Peyer's patch (tissue), 4 donors: ENCODE measurements around the gene UBASH3B. TPM values are rescaled to one million over a fixed set of nuclear protein-coding genes. Genes with fewer than 3 reads are reported as not detected.

Source experiments
- DNase-seq, 3 donors: peaks; one replicate each; pipeline ENCODE4 v3.0.0-alpha.2; 2017 to 2019
- H3K27ac ChIP-seq, 4 donors: fragments of 200-600 bp; sonication (generic); one replicate each; pipeline ENCODE4 v1.5.1; 2016 to 2019
- H3K27me3 ChIP-seq, 2 donors: fragments of 200-600 bp; sonication (generic); one replicate each; pipeline ENCODE4 v1.5.1; 2019
- H3K36me3 ChIP-seq, 3 donors: fragments of 200-600 bp; sonication (generic); one replicate each; pipeline ENCODE4 v1.5.1; 2016 to 2019
- H3K4me1 ChIP-seq, 4 donors: fragments of 200-600 bp; sonication (generic); one replicate each; pipeline ENCODE4 v1.5.1; 2016 to 2019
- H3K4me3 ChIP-seq, 4 donors: fragments of 200-600 bp; sonication (generic); 1 replicate in 3 of 4; 2 replicates in 1 of 4; pipeline ENCODE4 v1.5.1; 2016 to 2019; ENCODE audit warnings: mild to moderate bottlenecking in 1 of 4
- H3K9me3 ChIP-seq, 4 donors: fragments of 200-600 bp; sonication (generic); one replicate each; pipeline ENCODE4 v1.5.1; 2016 to 2019; ENCODE audit warnings: mild to moderate bottlenecking in 1 of 4
- POLR2A ChIP-seq, 2 donors: fragments of 450-650 bp; IDR thresholded peaks; one replicate each; pipeline ENCODE4 v1.5.1; 2017; ENCODE audit warnings: antibody characterized with exemption in 2 of 2, mild to moderate bottlenecking in 2 of 2, moderate library complexity in 2 of 2
- total RNA-seq, 4 donors: library from RNA; depleted of rRNA; stranded (reverse); fragments of >200 nt; gene quantifications; one replicate each; pipeline ENCODE4 v1.1.0, GENCODE V29; 2016
- TF ChIP-seq, protein P1 (sequence below), 6 experiments: fragments of 450-650 bp in 4 of 6; fragments of 200-600 bp in 2 of 6; sonication (generic) in 1 of 6; IDR thresholded peaks; one replicate each; pipeline ENCODE4 v1.5.1; 2017 to 2019; ENCODE audit warnings: antibody characterized with exemption in 6 of 6, mild to moderate bottlenecking in 3 of 6, moderate library complexity in 1 of 6

The UBASH3B gene
- total RNA-seq, 4 donors from 2014 or later = 2.3 to 14.9 (median 5.2) TPM

- Histone ChIP-seq H3K27ac (no peak overlapping the region), H3K9me3 (no peaks in the 10 kb centered on the region), H3K4me1 (peaks cover 0 to 20% (median 2%) of the 10 kb centered on the region in 4 donors), H3K36me3 (no peaks in the 10 kb centered on the region), H3K4me3 (no peak overlapping the region), H3K27me3 (no peaks in the 10 kb centered on the region)
- TF ChIP-seq, protein P1, sequence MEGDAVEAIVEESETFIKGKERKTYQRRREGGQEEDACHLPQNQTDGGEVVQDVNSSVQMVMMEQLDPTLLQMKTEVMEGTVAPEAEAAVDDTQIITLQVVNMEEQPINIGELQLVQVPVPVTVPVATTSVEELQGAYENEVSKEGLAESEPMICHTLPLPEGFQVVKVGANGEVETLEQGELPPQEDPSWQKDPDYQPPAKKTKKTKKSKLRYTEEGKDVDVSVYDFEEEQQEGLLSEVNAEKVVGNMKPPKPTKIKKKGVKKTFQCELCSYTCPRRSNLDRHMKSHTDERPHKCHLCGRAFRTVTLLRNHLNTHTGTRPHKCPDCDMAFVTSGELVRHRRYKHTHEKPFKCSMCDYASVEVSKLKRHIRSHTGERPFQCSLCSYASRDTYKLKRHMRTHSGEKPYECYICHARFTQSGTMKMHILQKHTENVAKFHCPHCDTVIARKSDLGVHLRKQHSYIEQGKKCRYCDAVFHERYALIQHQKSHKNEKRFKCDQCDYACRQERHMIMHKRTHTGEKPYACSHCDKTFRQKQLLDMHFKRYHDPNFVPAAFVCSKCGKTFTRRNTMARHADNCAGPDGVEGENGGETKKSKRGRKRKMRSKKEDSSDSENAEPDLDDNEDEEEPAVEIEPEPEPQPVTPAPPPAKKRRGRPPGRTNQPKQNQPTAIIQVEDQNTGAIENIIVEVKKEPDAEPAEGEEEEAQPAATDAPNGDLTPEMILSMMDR (IDR thresholded peaks at IDR 0.05) = no peak
- no peak for DNase-seq
These were observed 76.0 kb downstream of the UBASH3B start for GRCh38 chr11:122731500-122731913.

GRCh38 chr11:122732342-122733315, 77.1 kb downstream of the UBASH3B start:
- Histone ChIP-seq H3K36me3 (no peaks in the 10 kb centered on the region), H3K27me3 (no peaks in the 10 kb centered on the region), H3K9me3 (no peaks in the 10 kb centered on the region), H3K27ac (no peak overlapping the region), H3K4me3 (no peak overlapping the region), H3K4me1 (peaks cover 0 to 10% (median 2%) of the 10 kb centered on the region in 4 donors)
- DNase-seq = no peak
- TF ChIP-seq POLR2A (IDR thresholded peaks at IDR 0.05) = no peak
- TF ChIP-seq, protein P1 (IDR thresholded peaks at IDR 0.05) = no peak

- DNase-seq = no peak
- TF ChIP-seq, protein P1 (IDR thresholded peaks at IDR 0.05) = no peak
- no peak for TF ChIP-seq POLR2A (IDR thresholded peaks at IDR 0.05)
- H3K4me1 ChIP-seq = peaks cover 0 to 7% (median 2%) of the 10 kb centered on the region in 4 donors
These were observed 77.8 kb downstream of the UBASH3B start for GRCh38 chr11:122733318-122733717.

GRCh38 chr11:122734848-122735496, 79.5 kb downstream of the UBASH3B start:
- no peaks in the 10 kb centered on the region for H3K9me3 ChIP-seq
- no peak for DNase-seq
- peaks cover 0 to 7% (median 2%) of the 10 kb centered on the region in 4 donors for H3K4me1 ChIP-seq
- no peaks in the 10 kb centered on the region for H3K36me3 ChIP-seq
- H3K27ac ChIP-seq = no peak overlapping the region
- TF ChIP-seq, protein P1 (IDR thresholded peaks at IDR 0.05) = no peak
- TF ChIP-seq POLR2A (IDR thresholded peaks at IDR 0.05) = no peak
- no peaks in the 10 kb centered on the region for H3K27me3 ChIP-seq
- no peak overlapping the region for H3K4me3 ChIP-seq

More at GRCh38 chr11:122733318-122733717, 77.8 kb downstream of the UBASH3B start:
- Histone ChIP-seq H3K27me3 (no peaks in the 10 kb centered on the region), H3K4me3 (no peak overlapping the region), H3K36me3 (no peaks in the 10 kb centered on the region), H3K27ac (no peak overlapping the region), H3K9me3 (no peaks in the 10 kb centered on the region)

DNA sequence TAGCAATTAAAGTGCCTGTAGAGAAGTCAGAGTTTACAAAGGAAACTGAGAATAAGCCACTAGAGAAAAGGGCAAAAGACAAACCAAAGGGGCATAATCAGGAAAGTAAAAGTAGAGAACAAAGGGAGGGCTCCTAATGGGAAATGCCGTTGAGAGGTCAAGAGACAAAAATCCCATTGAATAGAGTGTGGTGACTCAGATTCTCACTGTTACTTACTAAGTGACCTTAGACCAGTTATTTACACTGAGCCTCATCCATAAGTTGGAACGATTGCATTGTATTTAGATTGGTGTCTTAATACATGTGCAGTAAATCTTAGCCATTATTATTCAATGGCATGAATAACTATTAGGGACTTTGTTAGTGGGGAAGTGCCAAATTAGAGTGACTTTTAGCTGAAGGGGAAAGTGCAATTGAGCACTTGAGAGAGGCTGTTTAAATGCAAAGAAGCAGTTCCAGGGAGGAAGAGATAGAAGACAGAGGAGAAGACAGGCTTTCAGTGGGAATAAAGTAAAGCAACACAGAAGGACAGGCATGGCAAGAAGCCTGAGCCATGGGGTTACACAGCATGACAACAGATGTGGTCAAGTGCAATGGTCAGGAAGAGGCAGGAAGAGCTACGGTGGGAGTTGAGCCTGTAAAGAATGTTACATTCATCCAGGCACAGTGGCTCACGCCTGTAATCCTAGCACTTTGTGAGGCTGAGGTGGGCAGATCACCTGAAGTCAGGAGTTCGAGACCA, 82.6 kb downstream of the UBASH3B start:
- H3K36me3 ChIP-seq = no peaks in the 10 kb centered on the region
- no peaks in the 10 kb centered on the region for H3K27me3 ChIP-seq
- no peaks in the 10 kb centered on the region for H3K9me3 ChIP-seq
- no peak for TF ChIP-seq POLR2A (IDR thresholded peaks at IDR 0.05)
- TF ChIP-seq, protein P1 (IDR thresholded peaks at IDR 0.05) = no peak
- DNase-seq = no peak
- H3K4me1 ChIP-seq = peaks cover 0 to 16% (median 2%) of the 10 kb centered on the region in 4 donors
- H3K27ac ChIP-seq = no peak overlapping the region
- H3K4me3 ChIP-seq = no peak overlapping the region
